HEK293 (cell line): ENCODE data around the gene APH1A.
"Not testable (repeated sequence)": the region's sequence is repeated elsewhere in the genome, so short reads cannot be mapped to it uniquely, and the experiment has no call there.

Source experiments
- BCL6B ChIP-seq: fragments of 450-650 bp; formaldehyde crosslinking; IDR thresholded peaks from 2 replicates; pipeline ENCODE4 v1.5.1; 2017; ENCODE audit warnings: missing biosample characterization, missing genetic modification characterization
- KLF10 ChIP-seq: fragments of 450-650 bp; IDR thresholded peaks from 2 replicates; pipeline ENCODE4 v1.5.1; 2018; ENCODE audit warnings: missing biosample characterization, mild to moderate bottlenecking, missing genetic modification characterization
- RBAK ChIP-seq: fragments of 450-650 bp; formaldehyde crosslinking; IDR thresholded peaks from 2 replicates; pipeline ENCODE4 v1.5.1; 2016; ENCODE audit warnings: missing biosample characterization, missing genetic modification characterization
- SCRT2 ChIP-seq: fragments of 450-650 bp; formaldehyde crosslinking; IDR thresholded peaks from 2 replicates; pipeline ENCODE4 v1.5.1; 2016; ENCODE audit warnings: missing biosample characterization, missing genetic modification characterization
- SP2 ChIP-seq: fragments of 450-650 bp; formaldehyde crosslinking; IDR thresholded peaks from 2 replicates; pipeline ENCODE4 v1.5.1; 2016; ENCODE audit warnings: missing biosample characterization, missing genetic modification characterization
- YY1 ChIP-seq: fragments of 450-650 bp; formaldehyde crosslinking; IDR thresholded peaks from 2 replicates; pipeline ENCODE4 v1.5.1; 2018; ENCODE audit warnings: missing biosample characterization, missing genetic modification characterization
- TF ChIP-seq, protein P1 (sequence below): fragments of 450-650 bp; formaldehyde crosslinking; IDR thresholded peaks from 2 replicates; pipeline ENCODE4 v1.5.1; 2016; ENCODE audit warnings: missing biosample characterization, missing genetic modification characterization
- TF ChIP-seq, protein P2 (sequence below): fragments of 450-650 bp; formaldehyde crosslinking; IDR thresholded peaks from 2 replicates; pipeline ENCODE4 v1.5.1; 2016; ENCODE audit warnings: missing biosample characterization, missing genetic modification characterization

DNA sequence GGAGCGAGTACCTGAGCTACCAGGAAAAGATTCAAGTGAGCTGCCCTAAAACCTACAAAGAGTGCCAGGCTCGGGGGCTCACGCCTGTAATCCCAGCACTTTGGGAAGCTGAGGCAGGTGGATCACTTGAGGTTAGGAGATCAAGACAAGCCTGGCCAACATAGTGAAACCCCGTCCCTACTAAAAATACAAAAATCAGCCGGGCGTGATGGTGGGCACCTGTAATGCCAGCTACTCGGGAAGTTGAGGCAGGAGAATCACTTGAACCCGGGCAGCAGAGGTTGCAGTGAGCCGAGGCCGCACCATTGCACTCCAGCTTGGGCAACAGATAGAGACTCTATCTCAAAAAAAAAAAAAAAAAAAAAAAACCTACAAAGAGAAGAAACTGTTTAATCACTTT is 35.9 kb downstream of the APH1A start:
- TF ChIP-seq BCL6B, SP2, SCRT2, KLF10, RBAK, YY1 (tag by site-specific recombination): not testable (repeated sequence)
- TF ChIP-seq, protein P1, sequence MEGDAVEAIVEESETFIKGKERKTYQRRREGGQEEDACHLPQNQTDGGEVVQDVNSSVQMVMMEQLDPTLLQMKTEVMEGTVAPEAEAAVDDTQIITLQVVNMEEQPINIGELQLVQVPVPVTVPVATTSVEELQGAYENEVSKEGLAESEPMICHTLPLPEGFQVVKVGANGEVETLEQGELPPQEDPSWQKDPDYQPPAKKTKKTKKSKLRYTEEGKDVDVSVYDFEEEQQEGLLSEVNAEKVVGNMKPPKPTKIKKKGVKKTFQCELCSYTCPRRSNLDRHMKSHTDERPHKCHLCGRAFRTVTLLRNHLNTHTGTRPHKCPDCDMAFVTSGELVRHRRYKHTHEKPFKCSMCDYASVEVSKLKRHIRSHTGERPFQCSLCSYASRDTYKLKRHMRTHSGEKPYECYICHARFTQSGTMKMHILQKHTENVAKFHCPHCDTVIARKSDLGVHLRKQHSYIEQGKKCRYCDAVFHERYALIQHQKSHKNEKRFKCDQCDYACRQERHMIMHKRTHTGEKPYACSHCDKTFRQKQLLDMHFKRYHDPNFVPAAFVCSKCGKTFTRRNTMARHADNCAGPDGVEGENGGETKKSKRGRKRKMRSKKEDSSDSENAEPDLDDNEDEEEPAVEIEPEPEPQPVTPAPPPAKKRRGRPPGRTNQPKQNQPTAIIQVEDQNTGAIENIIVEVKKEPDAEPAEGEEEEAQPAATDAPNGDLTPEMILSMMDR (tag by site-specific recombination): not testable (repeated sequence)
- TF ChIP-seq, protein P2, sequence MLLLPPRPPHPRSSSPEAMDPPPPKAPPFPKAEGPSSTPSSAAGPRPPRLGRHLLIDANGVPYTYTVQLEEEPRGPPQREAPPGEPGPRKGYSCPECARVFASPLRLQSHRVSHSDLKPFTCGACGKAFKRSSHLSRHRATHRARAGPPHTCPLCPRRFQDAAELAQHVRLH (tag by site-specific recombination): not testable (repeated sequence)
